ENCODE data around the gene UST. TPM values are rescaled to one million over a fixed set of nuclear protein-coding genes. Genes with fewer than 3 reads are reported as not detected.

The UST gene
- polyA plus RNA-seq, 1 donor from 2014 or later: 7.5 TPM

GRCh38 chr6:148713033-148713738 lies 33.6 kb upstream of the UST start:
- no peak overlapping the region for H2AFZ ChIP-seq (ENCODE audit: low read depth, low read length)
- H3K79me2 ChIP-seq (replicated peaks; ENCODE audit: insufficient read depth, low read length): no peaks in the 10 kb centered on the region
- no peak overlapping the region for H3K9ac ChIP-seq (ENCODE audit: low read length)
- TF ChIP-seq SMC3 (conservative IDR thresholded peaks at IDR 0.05; ENCODE audit: poor library complexity) (no peak), EP300 (conservative IDR thresholded peaks at IDR 0.05; ENCODE audit: poor library complexity, severe bottlenecking) (no peak), TAF1 (IDR thresholded peaks at IDR 0.05; ENCODE audit: low read depth) (no peak)
- no peaks in the 10 kb centered on the region for H3K27me3 ChIP-seq (ENCODE audit: insufficient read depth, low read depth, low read length)
- H3K9me2 ChIP-seq (ENCODE audit: insufficient read depth, low read length): no peaks in the 10 kb centered on the region
- no peaks in the 10 kb centered on the region for H3K36me3 ChIP-seq (ENCODE audit: insufficient read depth, low read length)
- no peak overlapping the region for H3K4me2 ChIP-seq (ENCODE audit: low read length)
- no peak overlapping the region for H3K4me3 ChIP-seq (ENCODE audit: low read length)
- H3K27ac ChIP-seq (ENCODE audit: low read length): no peak overlapping the region
- H4K20me1 ChIP-seq (ENCODE audit: insufficient read depth): no peaks in the 10 kb centered on the region
- no peaks in the 10 kb centered on the region for H3K9me3 ChIP-seq (ENCODE audit: low read length)
- no peaks in the 10 kb centered on the region for H3F3A ChIP-seq (ENCODE audit: insufficient read depth, low read length, poor library complexity, severe bottlenecking)

- Histone ChIP-seq H2AFZ (ENCODE audit: low read depth, low read length) (no peak overlapping the region), H3K4me3 (ENCODE audit: low read length) (no peak overlapping the region), H3K9ac (ENCODE audit: low read length) (no peak overlapping the region), H3K27me3 (ENCODE audit: insufficient read depth, low read depth, low read length) (no peaks in the 10 kb centered on the region), H3K9me3 (ENCODE audit: low read length) (no peaks in the 10 kb centered on the region), H3K4me2 (ENCODE audit: low read length) (no peak overlapping the region), H3K79me2 (replicated peaks; ENCODE audit: insufficient read depth, low read length) (no peaks in the 10 kb centered on the region), H3K36me3 (ENCODE audit: insufficient read depth, low read length) (no peaks in the 10 kb centered on the region), H3K9me2 (ENCODE audit: insufficient read depth, low read length) (no peaks in the 10 kb centered on the region), H3F3A (ENCODE audit: insufficient read depth, low read length, poor library complexity, severe bottlenecking) (no peaks in the 10 kb centered on the region), H4K20me1 (ENCODE audit: insufficient read depth) (no peaks in the 10 kb centered on the region), H3K27ac (ENCODE audit: low read length) (no peak overlapping the region)
- TF ChIP-seq POLR2AphosphoS5 (IDR thresholded peaks at IDR 0.05): no peak
- TF ChIP-seq EP300 (conservative IDR thresholded peaks at IDR 0.05; ENCODE audit: poor library complexity, severe bottlenecking): no peak
- TF ChIP-seq TAF1 (IDR thresholded peaks at IDR 0.05; ENCODE audit: low read depth): no peak
- no peak for TF ChIP-seq CTCF (IDR thresholded peaks at IDR 0.05; ENCODE audit: poor library complexity, severe bottlenecking)
- TF ChIP-seq MXI1 (conservative IDR thresholded peaks at IDR 0.05; ENCODE audit: poor library complexity, severe bottlenecking): no peak
- TF ChIP-seq REST (IDR thresholded peaks at IDR 0.05; ENCODE audit: borderline replicate concordance): no peak
- TF ChIP-seq EZH2 (IDR thresholded peaks at IDR 0.05; ENCODE audit: borderline replicate concordance, insufficient read depth, low read length, poor library complexity, severe bottlenecking): no peak
- no peak for TF ChIP-seq RAD21 (conservative IDR thresholded peaks at IDR 0.05)
- TF ChIP-seq SMC3 (conservative IDR thresholded peaks at IDR 0.05; ENCODE audit: poor library complexity): no peak
Measured at GRCh38 chr6:148713921-148714320, 32.9 kb upstream of the UST start.
